SK-N-SH treated with all-trans-retinoic acid at 6 μM for 48 hours (cell line): ENCODE data around the gene LRCH3.

ENCODE experiments used
- ATAC-seq: fragments of 200-7000 bp; cut with Tn5 transposase; 3 replicates; pipeline ENCODE4 v1.9.1; 2020; ENCODE audit warnings: mild to moderate bottlenecking, moderate library complexity
- ARNTL ChIP-seq: fragments of 450-650 bp; formaldehyde crosslinking; IDR thresholded peaks from 2 replicates; pipeline ENCODE4 v1.5.0; 2020; ENCODE audit warnings: low read depth, mild to moderate bottlenecking, moderate library complexity, borderline replicate concordance
- BACH2 ChIP-seq: fragments of 250-450 bp; sonication (Bioruptor Pico); IDR thresholded peaks from 2 replicates; pipeline ENCODE4 v1.9.0; 2021; ENCODE audit warnings: mild to moderate bottlenecking, borderline replicate concordance
- CSDC2 ChIP-seq: fragments of 250-450 bp; sonication (Bioruptor Pico); IDR thresholded peaks from 2 replicates; pipeline ENCODE4 v1.5.0; 2020; ENCODE audit warnings: mild to moderate bottlenecking, moderate library complexity
- ESRRG ChIP-seq: fragments of 250-450 bp; sonication (Bioruptor Pico); IDR thresholded peaks from 2 replicates; pipeline ENCODE4 v1.6.1; 2021; ENCODE audit warnings: mild to moderate bottlenecking
- ISL1 ChIP-seq: fragments of 250-450 bp; sonication (Bioruptor Pico); IDR thresholded peaks from 2 replicates; pipeline ENCODE4 v2.1.2; 2022; ENCODE audit warnings: mild to moderate bottlenecking, moderate library complexity
- OSR1 ChIP-seq: fragments of 250-450 bp; sonication (Bioruptor Pico); IDR thresholded peaks from 2 replicates; pipeline ENCODE4 v1.8.0; 2022; ENCODE audit warnings: moderate library complexity, mild to moderate bottlenecking, inconsistent platforms
- PPARA ChIP-seq: fragments of 250-450 bp; sonication (Bioruptor Pico); IDR thresholded peaks from 2 replicates; pipeline ENCODE4 v1.5.0; 2020; ENCODE audit warnings: mild to moderate bottlenecking, borderline replicate concordance
- RARB ChIP-seq: fragments of 250-450 bp; sonication (Bioruptor Pico); IDR thresholded peaks from 2 replicates; pipeline ENCODE4 v1.8.0; 2021; ENCODE audit warnings: mild to moderate bottlenecking, moderate library complexity
- SNAI2 ChIP-seq: fragments of 250-450 bp; sonication (Bioruptor Pico); IDR thresholded peaks from 2 replicates; pipeline ENCODE4 v1.5.0; 2020; ENCODE audit warnings: mild to moderate bottlenecking, moderate library complexity
- TCF4 ChIP-seq: fragments of 250-450 bp; sonication (Bioruptor Pico); IDR thresholded peaks from 2 replicates; pipeline ENCODE4 v1.8.0; 2021; ENCODE audit warnings: mild to moderate bottlenecking, moderate library complexity, borderline replicate concordance
- TOX ChIP-seq: fragments of 250-450 bp; sonication (Bioruptor Pico); IDR thresholded peaks from 2 replicates; pipeline ENCODE4 v1.8.0; 2021; ENCODE audit warnings: mild to moderate bottlenecking, moderate library complexity, borderline replicate concordance
- ZC3H10 ChIP-seq: fragments of 250-450 bp; sonication (Bioruptor Pico); IDR thresholded peaks from 2 replicates; pipeline ENCODE4 v1.5.1; 2021; ENCODE audit warnings: mild to moderate bottlenecking, moderate library complexity
- ZFP3 ChIP-seq: fragments of 250-450 bp; sonication (Bioruptor Pico); IDR thresholded peaks from 2 replicates; pipeline ENCODE4 v1.5.0; 2020; ENCODE audit warnings: mild to moderate bottlenecking, moderate library complexity
- ZFP30 ChIP-seq: fragments of 450-650 bp; formaldehyde crosslinking; IDR thresholded peaks from 2 replicates; pipeline ENCODE4 v1.5.0; 2022; ENCODE audit warnings: mild to moderate bottlenecking, moderate library complexity
- ZNF565 ChIP-seq: fragments of 450-650 bp; formaldehyde crosslinking; conservative IDR thresholded peaks from 2 replicates; pipeline ENCODE4 v1.5.0; 2020; ENCODE audit warnings: low read depth, mild to moderate bottlenecking, moderate library complexity
- ZNF70 ChIP-seq: fragments of 450-650 bp; formaldehyde crosslinking; IDR thresholded peaks from 2 replicates; pipeline ENCODE4 v1.5.0; 2020; ENCODE audit warnings: mild to moderate bottlenecking, moderate library complexity
- ZNF8 ChIP-seq: fragments of 450-650 bp; formaldehyde crosslinking; IDR thresholded peaks from 2 replicates; pipeline ENCODE4 v1.5.0; 2020; ENCODE audit warnings: mild to moderate bottlenecking, moderate library complexity
- TF ChIP-seq, protein P1 (sequence below): fragments of 250-450 bp; sonication (Bioruptor Pico); IDR thresholded peaks from 2 replicates; pipeline ENCODE4 v1.5.0; 2020; ENCODE audit warnings: mild to moderate bottlenecking, moderate library complexity
- TF ChIP-seq, protein P2 (sequence below): fragments of 250-450 bp; sonication (Bioruptor Pico); IDR thresholded peaks from 2 replicates; pipeline ENCODE4 v1.5.1; 2021; ENCODE audit warnings: mild to moderate bottlenecking, moderate library complexity
- TF ChIP-seq, protein P3 (sequence below): fragments of 250-450 bp; sonication (Bioruptor Pico); IDR thresholded peaks from 2 replicates; pipeline ENCODE4 v1.8.0; 2020; ENCODE audit warnings: mild to moderate bottlenecking, moderate library complexity, borderline replicate concordance
- TF ChIP-seq, protein P4 (sequence below): fragments of 250-450 bp; sonication (Bioruptor Pico); IDR thresholded peaks from 2 replicates; pipeline ENCODE4 v1.5.1; 2020; ENCODE audit warnings: low read depth, mild to moderate bottlenecking, moderate library complexity

Gene LRCH3

DNA sequence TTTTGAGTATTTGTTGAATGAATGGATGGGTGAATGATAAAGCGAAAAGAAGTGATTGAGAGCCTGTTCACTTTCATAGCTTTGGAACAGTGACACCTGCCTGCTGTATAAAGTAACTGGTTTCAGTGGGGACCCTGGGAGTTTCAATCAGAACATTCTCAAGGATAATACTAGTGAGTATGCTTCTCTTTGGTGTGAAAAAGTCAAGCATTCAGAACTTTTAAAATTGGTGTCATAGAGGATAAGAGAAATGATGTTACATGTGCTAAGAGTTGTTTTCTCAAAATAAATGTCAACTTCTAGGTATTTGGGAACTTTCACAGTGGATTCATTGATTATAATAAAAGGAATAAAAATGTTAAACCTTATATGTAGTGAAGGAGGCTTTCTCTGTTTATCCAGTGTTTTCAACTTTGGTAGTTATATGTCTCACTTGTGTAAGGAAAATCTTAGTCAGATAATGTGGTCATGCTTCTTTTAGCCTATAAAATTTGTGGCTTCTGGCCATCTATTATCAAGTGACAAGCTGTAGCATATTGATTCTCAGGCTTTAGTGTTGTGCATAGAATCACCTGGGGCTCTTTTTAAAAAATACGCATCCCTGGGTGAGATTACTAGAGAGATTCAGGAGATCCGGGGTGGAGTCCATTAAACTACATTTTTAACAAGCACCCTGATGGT lies 11.9 kb downstream of the LRCH3 start:
- no peak for TF ChIP-seq ESRRG
- no peak for TF ChIP-seq ARNTL
- no peak for TF ChIP-seq TOX (CRISPR knock-in tag)
- no peak for TF ChIP-seq ZFP3 (CRISPR knock-in tag)
- TF ChIP-seq BACH2 = no peak
- TF ChIP-seq ZNF565 (CRISPR knock-in tag) = no peak
- no peak for TF ChIP-seq PPARA
- TF ChIP-seq ZNF70 (CRISPR knock-in tag) = no peak
- TF ChIP-seq, protein P1, sequence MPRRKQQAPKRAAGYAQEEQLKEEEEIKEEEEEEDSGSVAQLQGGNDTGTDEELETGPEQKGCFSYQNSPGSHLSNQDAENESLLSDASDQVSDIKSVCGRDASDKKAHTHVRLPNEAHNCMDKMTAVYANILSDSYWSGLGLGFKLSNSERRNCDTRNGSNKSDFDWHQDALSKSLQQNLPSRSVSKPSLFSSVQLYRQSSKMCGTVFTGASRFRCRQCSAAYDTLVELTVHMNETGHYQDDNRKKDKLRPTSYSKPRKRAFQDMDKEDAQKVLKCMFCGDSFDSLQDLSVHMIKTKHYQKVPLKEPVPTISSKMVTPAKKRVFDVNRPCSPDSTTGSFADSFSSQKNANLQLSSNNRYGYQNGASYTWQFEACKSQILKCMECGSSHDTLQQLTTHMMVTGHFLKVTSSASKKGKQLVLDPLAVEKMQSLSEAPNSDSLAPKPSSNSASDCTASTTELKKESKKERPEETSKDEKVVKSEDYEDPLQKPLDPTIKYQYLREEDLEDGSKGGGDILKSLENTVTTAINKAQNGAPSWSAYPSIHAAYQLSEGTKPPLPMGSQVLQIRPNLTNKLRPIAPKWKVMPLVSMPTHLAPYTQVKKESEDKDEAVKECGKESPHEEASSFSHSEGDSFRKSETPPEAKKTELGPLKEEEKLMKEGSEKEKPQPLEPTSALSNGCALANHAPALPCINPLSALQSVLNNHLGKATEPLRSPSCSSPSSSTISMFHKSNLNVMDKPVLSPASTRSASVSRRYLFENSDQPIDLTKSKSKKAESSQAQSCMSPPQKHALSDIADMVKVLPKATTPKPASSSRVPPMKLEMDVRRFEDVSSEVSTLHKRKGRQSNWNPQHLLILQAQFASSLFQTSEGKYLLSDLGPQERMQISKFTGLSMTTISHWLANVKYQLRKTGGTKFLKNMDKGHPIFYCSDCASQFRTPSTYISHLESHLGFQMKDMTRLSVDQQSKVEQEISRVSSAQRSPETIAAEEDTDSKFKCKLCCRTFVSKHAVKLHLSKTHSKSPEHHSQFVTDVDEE = no peak
- TF ChIP-seq, protein P2, sequence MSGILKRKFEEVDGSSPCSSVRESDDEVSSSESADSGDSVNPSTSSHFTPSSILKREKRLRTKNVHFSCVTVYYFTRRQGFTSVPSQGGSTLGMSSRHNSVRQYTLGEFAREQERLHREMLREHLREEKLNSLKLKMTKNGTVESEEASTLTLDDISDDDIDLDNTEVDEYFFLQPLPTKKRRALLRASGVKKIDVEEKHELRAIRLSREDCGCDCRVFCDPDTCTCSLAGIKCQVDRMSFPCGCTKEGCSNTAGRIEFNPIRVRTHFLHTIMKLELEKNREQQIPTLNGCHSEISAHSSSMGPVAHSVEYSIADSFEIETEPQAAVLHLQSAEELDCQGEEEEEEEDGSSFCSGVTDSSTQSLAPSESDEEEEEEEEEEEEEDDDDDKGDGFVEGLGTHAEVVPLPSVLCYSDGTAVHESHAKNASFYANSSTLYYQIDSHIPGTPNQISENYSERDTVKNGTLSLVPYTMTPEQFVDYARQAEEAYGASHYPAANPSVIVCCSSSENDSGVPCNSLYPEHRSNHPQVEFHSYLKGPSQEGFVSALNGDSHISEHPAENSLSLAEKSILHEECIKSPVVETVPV (CRISPR knock-in tag) = no peak
- TF ChIP-seq, protein P3, sequence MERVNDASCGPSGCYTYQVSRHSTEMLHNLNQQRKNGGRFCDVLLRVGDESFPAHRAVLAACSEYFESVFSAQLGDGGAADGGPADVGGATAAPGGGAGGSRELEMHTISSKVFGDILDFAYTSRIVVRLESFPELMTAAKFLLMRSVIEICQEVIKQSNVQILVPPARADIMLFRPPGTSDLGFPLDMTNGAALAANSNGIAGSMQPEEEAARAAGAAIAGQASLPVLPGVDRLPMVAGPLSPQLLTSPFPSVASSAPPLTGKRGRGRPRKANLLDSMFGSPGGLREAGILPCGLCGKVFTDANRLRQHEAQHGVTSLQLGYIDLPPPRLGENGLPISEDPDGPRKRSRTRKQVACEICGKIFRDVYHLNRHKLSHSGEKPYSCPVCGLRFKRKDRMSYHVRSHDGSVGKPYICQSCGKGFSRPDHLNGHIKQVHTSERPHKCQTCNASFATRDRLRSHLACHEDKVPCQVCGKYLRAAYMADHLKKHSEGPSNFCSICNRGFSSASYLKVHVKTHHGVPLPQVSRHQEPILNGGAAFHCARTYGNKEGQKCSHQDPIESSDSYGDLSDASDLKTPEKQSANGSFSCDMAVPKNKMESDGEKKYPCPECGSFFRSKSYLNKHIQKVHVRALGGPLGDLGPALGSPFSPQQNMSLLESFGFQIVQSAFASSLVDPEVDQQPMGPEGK (CRISPR knock-in tag) = no peak
- TF ChIP-seq OSR1 (CRISPR knock-in tag) = no peak
- no peak for TF ChIP-seq CSDC2
- no peak for TF ChIP-seq SNAI2 (CRISPR knock-in tag)
- no peak for TF ChIP-seq ZFP30 (CRISPR knock-in tag)
- TF ChIP-seq, all 23 proteins: peak for 0
- ATAC-seq = no peak

DNA sequence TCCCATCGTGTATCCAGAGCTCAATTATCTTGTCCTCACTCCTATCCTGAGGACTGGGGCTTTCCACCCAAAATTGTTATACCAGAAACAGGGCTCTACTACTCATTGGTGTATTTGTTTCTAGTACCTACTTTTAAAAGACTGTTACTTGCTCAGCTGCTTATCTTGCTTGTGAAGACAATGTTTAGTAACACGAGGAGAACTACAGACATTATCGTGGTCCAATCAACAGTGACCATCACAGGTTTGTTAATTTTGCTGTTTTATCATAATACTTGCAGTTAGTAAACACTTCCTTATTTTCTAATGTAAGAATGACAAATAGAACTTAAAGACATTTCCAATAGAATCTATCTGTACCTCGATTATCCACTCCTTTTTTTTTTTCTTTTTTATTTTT lies 13.5 kb downstream of the LRCH3 start:
- ATAC-seq = no peak
- TF ChIP-seq ZC3H10 (no peak), ISL1 (CRISPR knock-in tag) (no peak), TCF4 (CRISPR knock-in tag) (no peak)

DNA sequence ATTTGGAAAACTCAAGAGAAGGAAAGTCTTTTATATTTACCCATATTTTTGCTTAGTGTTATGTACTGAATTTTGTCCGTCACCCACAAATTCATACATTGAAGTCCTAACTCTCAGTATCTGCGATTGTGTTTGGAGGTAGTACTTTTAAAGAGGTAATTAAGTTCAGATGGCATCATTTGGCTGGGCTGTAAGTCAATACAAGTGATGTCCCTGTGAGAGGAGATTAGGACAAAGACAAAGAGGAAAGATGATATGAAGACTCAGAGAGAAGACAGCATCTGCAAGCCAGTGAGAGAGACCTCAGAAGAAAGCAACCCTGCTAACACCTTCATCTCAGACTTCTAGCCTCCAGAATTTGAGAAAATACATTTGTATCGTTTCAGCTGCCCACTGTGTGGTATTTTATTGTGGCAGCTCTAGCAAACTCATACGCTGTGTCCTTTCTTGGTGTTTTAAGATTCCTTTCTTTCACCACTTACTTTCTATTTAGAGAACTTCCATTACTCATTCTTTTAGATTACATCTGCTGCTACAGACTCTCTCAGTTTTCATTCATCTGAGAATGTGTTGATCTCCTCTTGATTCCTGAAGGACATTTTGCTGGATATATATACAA lies 17.0 kb downstream of the LRCH3 start:
- no peak for TF ChIP-seq ZFP3 (CRISPR knock-in tag)
- TF ChIP-seq, protein P2 (CRISPR knock-in tag) = no peak
- TF ChIP-seq ZC3H10 = no peak
- TF ChIP-seq TCF4 (CRISPR knock-in tag) = no peak
- TF ChIP-seq ESRRG = no peak
- no peak for TF ChIP-seq PPARA
- no peak for TF ChIP-seq ZNF70 (CRISPR knock-in tag)
- no peak for TF ChIP-seq ZFP30 (CRISPR knock-in tag)
- TF ChIP-seq, protein P3 (CRISPR knock-in tag) = no peak
- TF ChIP-seq TOX (CRISPR knock-in tag) = no peak
- TF ChIP-seq ZNF8 = no peak
- TF ChIP-seq OSR1 (CRISPR knock-in tag) = no peak
- no peak for TF ChIP-seq RARB (CRISPR knock-in tag)
- TF ChIP-seq, protein P4, sequence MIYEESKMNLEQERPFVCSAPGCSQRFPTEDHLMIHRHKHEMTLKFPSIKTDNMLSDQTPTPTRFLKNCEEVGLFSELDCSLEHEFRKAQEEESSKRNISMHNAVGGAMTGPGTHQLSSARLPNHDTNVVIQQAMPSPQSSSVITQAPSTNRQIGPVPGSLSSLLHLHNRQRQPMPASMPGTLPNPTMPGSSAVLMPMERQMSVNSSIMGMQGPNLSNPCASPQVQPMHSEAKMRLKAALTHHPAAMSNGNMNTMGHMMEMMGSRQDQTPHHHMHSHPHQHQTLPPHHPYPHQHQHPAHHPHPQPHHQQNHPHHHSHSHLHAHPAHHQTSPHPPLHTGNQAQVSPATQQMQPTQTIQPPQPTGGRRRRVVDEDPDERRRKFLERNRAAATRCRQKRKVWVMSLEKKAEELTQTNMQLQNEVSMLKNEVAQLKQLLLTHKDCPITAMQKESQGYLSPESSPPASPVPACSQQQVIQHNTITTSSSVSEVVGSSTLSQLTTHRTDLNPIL (CRISPR knock-in tag) = no peak
- ATAC-seq = peak; percentile 61
